Uterus (tissue), 2 donors: Measurements from ENCODE around the gene C1orf50.

Experiments
- POLR2A ChIP-seq, 2 donors: fragments of 450-650 bp; IDR thresholded peaks; one replicate each; pipeline ENCODE4 v1.6.1; 2016; ENCODE audit warnings: antibody characterized with exemption in 2 of 2, mild to moderate bottlenecking in 1 of 2, moderate library complexity in 1 of 2
- TF ChIP-seq, protein P1 (sequence below), 4 experiments: fragments of 200-600 bp in 2 of 4; fragments of 450-650 bp in 2 of 4; sonication (generic) in 2 of 4; IDR thresholded peaks; one replicate each; pipeline ENCODE4 v1.5.1; 2016 to 2019; ENCODE audit warnings: antibody characterized with exemption in 4 of 4, mild to moderate bottlenecking in 2 of 4, moderate library complexity in 1 of 4

DNA sequence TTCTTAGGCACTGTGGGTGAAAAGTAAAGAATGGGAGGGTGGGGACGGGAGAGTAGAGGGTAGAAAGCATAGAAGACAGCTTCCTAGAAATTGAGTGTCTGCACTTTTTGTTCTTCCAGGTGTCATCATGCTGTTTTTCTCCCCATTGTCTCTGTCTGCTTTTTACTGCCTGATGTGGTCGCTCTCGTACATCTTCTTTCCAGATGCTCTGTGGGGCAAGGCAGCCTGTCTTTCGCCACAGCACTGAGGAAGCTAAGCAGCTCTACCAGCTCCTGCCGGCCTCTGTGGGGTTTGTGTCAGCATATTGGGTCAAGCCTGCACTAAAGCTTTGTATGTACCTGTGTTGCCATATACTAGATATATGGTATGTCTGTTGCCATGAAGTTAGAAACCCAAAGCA lies 30.9 kb downstream of the C1orf50 start:
- TF ChIP-seq, protein P1, sequence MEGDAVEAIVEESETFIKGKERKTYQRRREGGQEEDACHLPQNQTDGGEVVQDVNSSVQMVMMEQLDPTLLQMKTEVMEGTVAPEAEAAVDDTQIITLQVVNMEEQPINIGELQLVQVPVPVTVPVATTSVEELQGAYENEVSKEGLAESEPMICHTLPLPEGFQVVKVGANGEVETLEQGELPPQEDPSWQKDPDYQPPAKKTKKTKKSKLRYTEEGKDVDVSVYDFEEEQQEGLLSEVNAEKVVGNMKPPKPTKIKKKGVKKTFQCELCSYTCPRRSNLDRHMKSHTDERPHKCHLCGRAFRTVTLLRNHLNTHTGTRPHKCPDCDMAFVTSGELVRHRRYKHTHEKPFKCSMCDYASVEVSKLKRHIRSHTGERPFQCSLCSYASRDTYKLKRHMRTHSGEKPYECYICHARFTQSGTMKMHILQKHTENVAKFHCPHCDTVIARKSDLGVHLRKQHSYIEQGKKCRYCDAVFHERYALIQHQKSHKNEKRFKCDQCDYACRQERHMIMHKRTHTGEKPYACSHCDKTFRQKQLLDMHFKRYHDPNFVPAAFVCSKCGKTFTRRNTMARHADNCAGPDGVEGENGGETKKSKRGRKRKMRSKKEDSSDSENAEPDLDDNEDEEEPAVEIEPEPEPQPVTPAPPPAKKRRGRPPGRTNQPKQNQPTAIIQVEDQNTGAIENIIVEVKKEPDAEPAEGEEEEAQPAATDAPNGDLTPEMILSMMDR (IDR thresholded peaks at IDR 0.05), result no peak
- TF ChIP-seq POLR2A (IDR thresholded peaks at IDR 0.05), result no peak
